BLaER1 (cell line): ENCODE measurements around the gene FMO2.

Source experiments
- H3K27ac ChIP-seq: shearing (Covaris generic); formaldehyde crosslinking; 2 replicates; pipeline ENCODE4 v1.8.1; 2022
- H3K27me3 ChIP-seq: shearing (Covaris generic); formaldehyde crosslinking; 2 replicates; pipeline ENCODE4 v1.8.1; 2022
- H3K36me3 ChIP-seq: shearing (Covaris generic); formaldehyde crosslinking; 2 replicates; pipeline ENCODE4 v1.8.1; 2022
- H3K4me1 ChIP-seq: shearing (Covaris generic); formaldehyde crosslinking; 2 replicates; pipeline ENCODE4 v1.8.1; 2022
- H3K4me2 ChIP-seq: shearing (Covaris generic); formaldehyde crosslinking; 2 replicates; pipeline ENCODE4 v1.8.1; 2022
- H3K4me3 ChIP-seq: shearing (Covaris generic); formaldehyde crosslinking; 2 replicates; pipeline ENCODE4 v1.8.1; 2022
- H3K9ac ChIP-seq: shearing (Covaris generic); formaldehyde crosslinking; 2 replicates; pipeline ENCODE4 v1.8.1; 2022
- H3K9me3 ChIP-seq: shearing (Covaris generic); formaldehyde crosslinking; 2 replicates; pipeline ENCODE4 v1.8.1; 2022
- H4K20me1 ChIP-seq: shearing (Covaris generic); formaldehyde crosslinking; 2 replicates; pipeline ENCODE4 v1.8.1; 2022
- Cebpa-rat ChIP-seq: shearing (Covaris generic); IDR thresholded peaks from 2 replicates; pipeline ENCODE4 v1.8.1; 2022

The FMO2 gene

GRCh38 chr1:171172471-171172870 is 12.6 kb upstream of the FMO2 start:
- H3K36me3 ChIP-seq, result no peaks in the 10 kb centered on the region
- no peak overlapping the region for H3K4me3 ChIP-seq
- peaks cover 11% of the 10 kb centered on the region for H3K4me1 ChIP-seq
- no peaks in the 10 kb centered on the region for H3K27me3 ChIP-seq
- no peak overlapping the region for H3K9ac ChIP-seq
- H3K9me3 ChIP-seq, result peaks cover 7% of the 10 kb centered on the region
- no peak overlapping the region for H3K4me2 ChIP-seq
- no peaks in the 10 kb centered on the region for H4K20me1 ChIP-seq
- TF ChIP-seq Cebpa-rat, result no peak
- no peak overlapping the region for H3K27ac ChIP-seq

DNA sequence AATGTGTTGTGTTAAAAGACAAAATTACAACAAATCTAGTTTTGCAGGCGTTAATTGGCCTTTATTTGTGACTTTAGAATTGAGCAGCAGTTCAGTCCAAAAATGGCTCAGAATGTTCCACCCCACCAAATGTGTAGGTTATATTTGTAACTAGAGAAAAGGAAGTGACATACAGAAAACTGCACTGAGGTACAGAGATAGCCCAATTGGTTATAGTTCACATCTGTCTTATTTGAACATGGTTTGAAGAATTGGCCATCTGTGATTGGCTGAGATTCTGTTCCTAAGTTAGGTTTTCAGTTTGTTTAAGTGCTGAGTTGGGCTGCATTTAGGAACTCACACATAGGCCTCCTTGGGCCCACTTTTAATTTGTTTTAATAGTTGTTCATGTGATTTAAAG is 12.0 kb upstream of the FMO2 start:
- Histone ChIP-seq H3K36me3 (no peaks in the 10 kb centered on the region), H3K27me3 (no peaks in the 10 kb centered on the region), H3K9me3 (peaks cover 7% of the 10 kb centered on the region), H3K4me2 (no peak overlapping the region), H3K9ac (no peak overlapping the region), H3K4me1 (peaks cover 11% of the 10 kb centered on the region), H3K4me3 (no peak overlapping the region), H3K27ac (no peak overlapping the region), H4K20me1 (no peaks in the 10 kb centered on the region)
- TF ChIP-seq Cebpa-rat, result no peak

DNA sequence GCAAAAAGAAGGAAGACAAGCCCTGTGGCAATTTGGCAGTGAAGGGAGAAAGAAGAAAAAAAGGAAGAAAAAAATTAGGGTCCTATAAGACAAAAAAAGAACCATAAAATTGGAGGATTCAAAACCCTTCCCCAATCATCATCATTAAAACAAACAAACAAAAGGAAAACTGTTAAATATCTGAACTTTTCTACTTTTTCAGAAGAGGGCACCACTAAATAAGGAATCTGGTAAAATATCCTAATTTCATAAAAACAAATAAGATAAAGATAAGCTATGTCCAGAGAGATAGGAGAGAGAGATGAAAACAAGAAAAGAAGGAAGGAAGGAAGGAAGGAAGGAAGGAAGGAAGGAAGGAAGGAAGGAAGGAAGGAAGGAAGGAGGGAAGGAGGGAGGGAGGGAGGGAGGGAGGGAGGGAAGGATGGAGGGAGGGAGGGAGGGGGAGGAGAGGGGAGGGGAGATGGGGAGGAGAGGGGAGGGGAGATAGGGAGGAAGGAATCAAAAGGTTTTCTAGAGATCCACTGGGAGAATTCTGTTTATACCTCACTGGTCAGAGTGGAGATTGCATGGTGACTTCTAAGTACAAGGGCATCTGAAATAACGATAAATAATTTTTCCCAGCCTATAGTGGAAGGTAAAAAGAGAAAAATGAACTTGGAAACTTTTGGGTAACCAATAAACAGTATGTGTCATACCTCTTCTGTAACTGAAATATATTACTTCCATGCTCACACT is 10.4 kb upstream of the FMO2 start:
- Histone ChIP-seq H3K27ac (no peak overlapping the region), H4K20me1 (no peaks in the 10 kb centered on the region), H3K4me2 (no peak overlapping the region), H3K27me3 (no peaks in the 10 kb centered on the region), H3K9ac (no peak overlapping the region), H3K36me3 (no peaks in the 10 kb centered on the region), H3K4me3 (no peak overlapping the region), H3K4me1 (peaks cover 11% of the 10 kb centered on the region), H3K9me3 (no peaks in the 10 kb centered on the region)
- no peak for TF ChIP-seq Cebpa-rat

GRCh38 chr1:171177261-171177660 is 7.8 kb upstream of the FMO2 start:
- Histone ChIP-seq H3K27ac (no peak overlapping the region), H3K36me3 (no peaks in the 10 kb centered on the region), H3K4me2 (no peak overlapping the region), H3K9me3 (no peaks in the 10 kb centered on the region), H3K27me3 (no peaks in the 10 kb centered on the region), H3K4me3 (no peak overlapping the region), H3K9ac (no peak overlapping the region), H3K4me1 (peaks cover 7% of the 10 kb centered on the region; the same call in 1 of the 2 replicates), H4K20me1 (no peaks in the 10 kb centered on the region)
- no peak for TF ChIP-seq Cebpa-rat

DNA sequence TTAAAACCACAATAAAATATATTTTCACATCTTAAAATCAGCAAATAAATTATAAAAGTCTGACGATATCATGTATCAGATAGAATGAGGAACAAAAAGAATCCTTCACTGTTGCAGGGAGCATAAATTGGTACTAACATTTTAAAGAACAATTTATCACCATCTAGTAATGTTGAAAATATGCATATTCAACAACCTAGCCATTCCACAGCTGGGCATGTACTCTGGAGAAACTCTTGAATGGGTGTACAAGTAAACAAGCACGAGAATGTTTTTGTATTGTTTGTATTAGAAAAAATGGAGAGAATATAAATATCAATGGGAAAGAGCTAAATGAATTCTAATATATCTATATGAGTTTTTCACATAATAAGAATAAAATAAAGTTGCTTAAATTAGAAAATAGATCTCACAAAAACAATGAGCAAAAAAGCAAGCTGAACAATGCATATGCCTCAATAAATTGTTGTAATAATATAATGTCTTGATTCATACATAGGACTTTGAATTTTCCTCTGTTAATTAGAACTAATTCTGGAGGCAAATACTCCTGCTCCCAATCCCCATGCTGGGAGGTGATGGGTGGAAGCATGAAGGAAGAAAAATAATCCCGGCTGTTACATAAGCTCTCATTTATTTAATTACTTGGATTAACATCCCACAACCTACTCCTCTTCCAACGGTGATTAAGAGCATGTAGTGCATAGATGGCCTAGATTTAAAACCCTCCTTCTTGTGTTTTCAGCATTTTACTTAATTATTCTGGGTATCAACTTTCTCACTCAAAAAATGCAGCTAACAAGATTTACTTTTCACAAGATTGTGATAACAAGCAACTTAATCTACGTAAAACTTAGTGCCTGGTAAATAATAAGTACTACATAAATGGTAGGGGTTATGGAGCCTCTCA is 5.5 kb upstream of the FMO2 start:
- Histone ChIP-seq H3K4me1 (peaks cover 7% of the 10 kb centered on the region; the same call in 1 of the 2 replicates), H4K20me1 (no peaks in the 10 kb centered on the region), H3K4me3 (no peak overlapping the region), H3K27ac (no peak overlapping the region), H3K9ac (no peak overlapping the region), H3K36me3 (no peaks in the 10 kb centered on the region), H3K27me3 (no peaks in the 10 kb centered on the region), H3K4me2 (no peak overlapping the region), H3K9me3 (no peaks in the 10 kb centered on the region)
- TF ChIP-seq Cebpa-rat, result no peak

GRCh38 chr1:171180670-171181069 is 4.4 kb upstream of the FMO2 start:
- no peak overlapping the region for H3K9ac ChIP-seq
- no peaks in the 10 kb centered on the region for H4K20me1 ChIP-seq
- no peaks in the 10 kb centered on the region for H3K36me3 ChIP-seq
- no peak for TF ChIP-seq Cebpa-rat
- no peaks in the 10 kb centered on the region for H3K27me3 ChIP-seq
- no peaks in the 10 kb centered on the region for H3K9me3 ChIP-seq
- peaks cover 7% of the 10 kb centered on the region; the same call in 1 of the 2 replicates for H3K4me1 ChIP-seq
- H3K4me2 ChIP-seq, result no peak overlapping the region
- H3K4me3 ChIP-seq, result no peak overlapping the region
- H3K27ac ChIP-seq, result no peak overlapping the region

DNA sequence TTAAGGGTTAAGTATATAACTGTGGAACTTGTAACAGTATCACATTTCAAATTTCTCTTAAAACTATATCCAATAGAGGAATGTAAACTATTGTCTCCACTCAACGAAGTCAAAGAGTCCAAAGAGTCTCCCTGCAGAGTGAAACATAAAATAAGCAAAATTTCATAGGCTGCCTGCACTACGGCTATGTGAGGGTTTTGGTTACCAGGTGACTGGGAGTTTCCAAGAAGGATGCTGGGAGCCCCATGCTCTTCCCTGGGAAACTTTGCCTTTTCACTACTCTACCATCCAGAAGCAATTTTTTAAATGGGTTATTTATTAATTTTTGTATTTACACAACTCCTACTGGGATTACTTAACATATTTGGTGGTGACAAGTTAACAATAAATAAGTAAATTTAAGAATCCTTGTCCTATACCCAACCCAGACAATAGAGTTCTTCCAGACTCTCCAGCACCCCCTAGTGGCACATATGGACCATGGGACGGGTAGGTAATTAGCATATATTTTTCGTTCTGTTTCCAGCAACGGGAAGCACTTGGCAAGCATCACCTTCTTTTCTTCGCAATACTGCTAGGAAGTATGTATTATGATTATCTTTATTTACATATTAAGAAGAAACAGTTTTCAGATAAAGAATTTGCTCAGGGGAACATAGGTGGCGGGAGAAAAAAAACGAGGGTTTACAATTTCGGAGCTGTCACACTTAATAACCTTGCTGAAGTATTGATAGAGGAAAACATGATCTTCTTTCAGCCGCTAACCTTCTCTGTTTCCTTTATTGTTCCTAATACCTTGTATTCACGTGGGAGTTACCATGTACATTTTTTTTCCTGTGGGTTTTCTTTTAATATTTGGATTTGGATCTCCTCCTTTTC is 3.5 kb downstream of the FMO2 start:
- Histone ChIP-seq H3K4me2 (no peak overlapping the region), H3K4me3 (no peak overlapping the region)

GRCh38 chr1:171191992-171192391 is 6.9 kb downstream of the FMO2 start:
- Histone ChIP-seq H3K4me1 (no peaks in the 10 kb centered on the region), H3K9ac (no peak overlapping the region), H3K4me3 (no peak overlapping the region), H4K20me1 (no peaks in the 10 kb centered on the region), H3K36me3 (no peaks in the 10 kb centered on the region), H3K9me3 (no peaks in the 10 kb centered on the region), H3K27ac (no peak overlapping the region), H3K4me2 (no peak overlapping the region), H3K27me3 (no peaks in the 10 kb centered on the region)
- TF ChIP-seq Cebpa-rat, result no peak

More for the DNA sequence above, 3.5 kb downstream of the FMO2 start:
- Histone ChIP-seq H4K20me1 (no peaks in the 10 kb centered on the region), H3K27me3 (no peaks in the 10 kb centered on the region), H3K27ac (no peak overlapping the region), H3K9me3 (no peaks in the 10 kb centered on the region), H3K9ac (no peak overlapping the region), H3K4me1 (no peaks in the 10 kb centered on the region), H3K36me3 (no peaks in the 10 kb centered on the region)
- TF ChIP-seq Cebpa-rat, result no peak

DNA sequence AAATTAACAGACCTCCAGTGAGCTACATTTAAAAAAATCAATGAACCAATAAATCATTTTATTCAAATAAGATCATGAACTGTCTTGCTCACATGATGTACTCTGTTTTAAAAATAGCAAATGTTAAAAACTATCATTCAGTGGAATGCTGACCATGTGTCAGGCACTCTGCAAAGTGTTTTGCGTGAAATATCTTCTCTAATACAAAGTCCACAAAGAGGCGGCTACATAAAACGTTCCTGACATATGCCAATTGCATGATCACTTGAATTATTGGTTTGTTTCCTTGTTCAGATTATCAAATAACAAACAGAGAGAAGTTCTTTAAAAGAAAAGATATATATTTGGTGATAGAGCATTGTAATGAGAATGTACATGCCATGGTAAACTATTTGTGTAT is 10.7 kb downstream of the FMO2 start:
- no peaks in the 10 kb centered on the region for H3K9me3 ChIP-seq
- H3K4me1 ChIP-seq, result no peaks in the 10 kb centered on the region
- H3K27ac ChIP-seq, result no peak overlapping the region
- H3K9ac ChIP-seq, result no peak overlapping the region
- no peaks in the 10 kb centered on the region for H4K20me1 ChIP-seq
- no peaks in the 10 kb centered on the region for H3K36me3 ChIP-seq
- TF ChIP-seq Cebpa-rat, result no peak
- H3K4me2 ChIP-seq, result no peak overlapping the region
- no peaks in the 10 kb centered on the region for H3K27me3 ChIP-seq
- no peak overlapping the region for H3K4me3 ChIP-seq
